Prostate gland (tissue), 2 donors: ENCODE measurements around the gene DNAJC6. TPM values are rescaled to one million over a fixed set of nuclear protein-coding genes. Genes with fewer than 3 reads are reported as not detected.

Experiments used
- DNase-seq: peaks from one replicate; pipeline ENCODE4 v3.0.0-alpha.2; 2019; ENCODE audit warnings: low spot score
- H3K27ac ChIP-seq, 2 donors: fragments of 200-600 bp; sonication (generic); 2 replicates each; pipeline ENCODE4 v1.5.1; 2017 to 2019
- H3K27me3 ChIP-seq: fragments of 200-600 bp; sonication (generic); replicated peaks from 2 replicates; pipeline ENCODE4 v1.5.1; 2019; ENCODE audit not compliant: insufficient read depth
- H3K36me3 ChIP-seq, 2 donors: fragments of 200-600 bp; sonication (generic); 1 replicate in 1 of 2; 2 replicates in 1 of 2; pipeline versions ENCODE4 v1.5.1 to v1.8.1; 2017 to 2019
- H3K4me1 ChIP-seq: fragments of 200-600 bp; sonication (generic); replicated peaks from 2 replicates; pipeline ENCODE4 v1.5.1; 2019
- H3K4me3 ChIP-seq, 2 donors: fragments of 200-600 bp; sonication (generic); 2 replicates each; pipeline ENCODE4 v1.5.1; 2017 to 2019
- H3K9me3 ChIP-seq: fragments of 200-600 bp; sonication (generic); 2 replicates; pipeline ENCODE4 v1.5.1; 2017
- CTCF ChIP-seq, 4 experiments: fragments of 200-600 bp in 2 of 4; fragments of 450-650 bp in 2 of 4; sonication (generic) in 2 of 4; IDR thresholded peaks; 1 replicate in 3 of 4; 2 replicates in 1 of 4; pipeline ENCODE4 v1.5.1; 2016 to 2019; ENCODE audit warnings: antibody characterized with exemption in 4 of 4, mild to moderate bottlenecking in 2 of 4, moderate library complexity in 2 of 4
- POLR2A ChIP-seq: fragments of 450-650 bp; IDR thresholded peaks from one replicate; pipeline ENCODE4 v1.6.1; 2016; ENCODE audit warnings: antibody characterized with exemption, mild to moderate bottlenecking
- POLR2AphosphoS5 ChIP-seq: sonication (generic); formaldehyde crosslinking; IDR thresholded peaks from one replicate; pipeline ENCODE4 v1.6.1; 2017; ENCODE audit warnings: antibody characterized with exemption
- WGBS: methylation state at CpG from one replicate; pipeline ENCODE4 v1.1.5; 2018; 5-methylcytosine and 5-hydroxymethylcytosine counted together
- intact Hi-C: fragments of 100-400 bp; cut with DNase I; formaldehyde crosslinking; loops from one replicate; pipeline ENCODE4 v1.14.2; 2022
- total RNA-seq, 2 donors: library from RNA; depleted of rRNA; stranded (reverse); fragments of >200 nt; gene quantifications; one replicate each; pipeline ENCODE4 v1.1.0, GENCODE V29; 2016

Gene DNAJC6
- 1 to 10 TPM; 1.4 to 3.5 TPM for total RNA-seq

- Histone ChIP-seq H3K27me3 (no peaks in the 10 kb centered on the region), H3K4me1 (no peaks in the 10 kb centered on the region), H3K27ac (peak within 1 kb of the TSS in 1 of 2 donors; percentile 11), H3K9me3 (no peaks in the 10 kb centered on the region), H3K4me3 (peak within 1 kb of the TSS; percentile 32 to 42), H3K36me3 (no peaks in the 10 kb centered on the region)
- peak; percentile 56 for DNase-seq
- WGBS, result 1% methylated on average over 75 of the region's 75 CpGs
- intact Hi-C loops, result no loop called here
- TF ChIP-seq POLR2A (no peak), CTCF (IDR thresholded peaks at IDR 0.05) (no peak), POLR2AphosphoS5 (no peak)
Measured at GRCh38 chr1:65309304-65310077, at the start of gene DNAJC6. Gene DNAJC6 (plus strand): TSS chr1:65309543. CDS start chr1:65309746, 203 bp downstream.

GRCh38 chr1:65259816-65260215 lies 49.5 kb upstream of the DNAJC6 start:
- Histone ChIP-seq H3K9me3 (no peaks in the 10 kb centered on the region), H3K27ac (no peak overlapping the region), H3K27me3 (no peaks in the 10 kb centered on the region), H3K4me3 (no peak overlapping the region), H3K36me3 (no peaks in the 10 kb centered on the region), H3K4me1 (no peaks in the 10 kb centered on the region)
- TF ChIP-seq POLR2AphosphoS5, result no peak
- TF ChIP-seq CTCF (IDR thresholded peaks at IDR 0.05), result no peak
- TF ChIP-seq POLR2A, result no peak
- DNase-seq, result no peak
- 72% methylated on average over 3 of the region's 3 CpGs for WGBS
- intact Hi-C loops, result no loop called here

- Histone ChIP-seq H3K27ac (no peak overlapping the region), H3K27me3 (no peaks in the 10 kb centered on the region), H3K4me1 (no peaks in the 10 kb centered on the region), H3K36me3 (no peaks in the 10 kb centered on the region), H3K4me3 (no peak overlapping the region), H3K9me3 (no peaks in the 10 kb centered on the region)
- no peak for DNase-seq
- TF ChIP-seq POLR2A (no peak), POLR2AphosphoS5 (no peak), CTCF (IDR thresholded peaks at IDR 0.05) (no peak)
- WGBS, result 75% methylated on average over 4 of the region's 4 CpGs
- intact Hi-C loops, result no loop called here
Measured at GRCh38 chr1:65260851-65261473, 48.4 kb upstream of the DNAJC6 start.

GRCh38 chr1:65263286-65263685 lies 46.1 kb upstream of the DNAJC6 start:
- Histone ChIP-seq H3K9me3 (no peaks in the 10 kb centered on the region), H3K4me3 (no peak overlapping the region), H3K27me3 (no peaks in the 10 kb centered on the region), H3K4me1 (no peaks in the 10 kb centered on the region), H3K36me3 (no peaks in the 10 kb centered on the region), H3K27ac (no peak overlapping the region)
- WGBS, result 100% methylated on average over 1 of the region's 1 CpG
- intact Hi-C loops, result no loop called here
- DNase-seq, result no peak
- TF ChIP-seq POLR2AphosphoS5 (no peak), POLR2A (no peak), CTCF (IDR thresholded peaks at IDR 0.05) (no peak)
